Uterus (tissue), 2 donors: ENCODE data around the gene TMEM132E.

Source experiments
- CTCF ChIP-seq, 4 experiments: fragments of 200-600 bp in 2 of 4; fragments of 450-650 bp in 2 of 4; sonication (generic) in 2 of 4; IDR thresholded peaks; one replicate each; pipeline ENCODE4 v1.5.1; 2016 to 2019; ENCODE audit warnings: antibody characterized with exemption in 4 of 4, mild to moderate bottlenecking in 2 of 4, moderate library complexity in 1 of 4
- POLR2A ChIP-seq, 2 donors: fragments of 450-650 bp; IDR thresholded peaks; one replicate each; pipeline ENCODE4 v1.6.1; 2016; ENCODE audit warnings: antibody characterized with exemption in 2 of 2, mild to moderate bottlenecking in 1 of 2, moderate library complexity in 1 of 2

- TF ChIP-seq CTCF (IDR thresholded peaks at IDR 0.05) (no peak), POLR2A (IDR thresholded peaks at IDR 0.05) (no peak)
Measured at GRCh38 chr17:34607917-34608316, 28.5 kb downstream of the TMEM132E start.
